GM12878 (cell line): ENCODE results near the gene S100A3.
A peak's percentile ranks its signal among the peaks of the same experiment; 100 is the strongest.

Source experiments
- ATF7 ChIP-seq: fragments of 450-650 bp; IDR thresholded peaks from 2 replicates; pipeline ENCODE4 v1.6.1; 2016; ENCODE audit warnings: low read depth, mild to moderate bottlenecking
- CTCF ChIP-seq, 3 experiments: IDR thresholded peaks in 2 of 3; conservative IDR thresholded peaks in 1 of 3; 2 replicates each; pipeline ENCODE4 v1.5.1; 2011; ENCODE audit warnings: low read depth in 3 of 3, low read length in 3 of 3, mild to moderate bottlenecking in 3 of 3, control low read depth in 2 of 3, moderate library complexity in 2 of 3, inconsistent platforms in 1 of 3, mixed read lengths in 1 of 3; ENCODE audit not compliant: control insufficient read depth in 2 of 3, insufficient read depth in 1 of 3; ENCODE audit errors: extremely low read depth in 1 of 3
- JUND ChIP-seq: IDR thresholded peaks from 2 replicates; pipeline ENCODE4 v1.6.1; 2012; ENCODE audit warnings: low read depth, mild to moderate bottlenecking, low read length, improper control_type of control experiment, moderate library complexity
- MTA2 ChIP-seq: fragments of 450-650 bp; IDR thresholded peaks from 2 replicates; pipeline ENCODE4 v1.6.1; 2016; ENCODE audit warnings: low read depth, mild to moderate bottlenecking, moderate library complexity
- POLR2A ChIP-seq: IDR thresholded peaks from 2 replicates; pipeline ENCODE4 v1.6.1; 2011; ENCODE audit warnings: low read depth, mild to moderate bottlenecking, low read length
- SP1 ChIP-seq: IDR thresholded peaks from one replicate; pipeline ENCODE4 v1.6.1; 2011; ENCODE audit warnings: low read depth, low read length
- SRF ChIP-seq, 2 experiments: IDR thresholded peaks; 2 replicates each; pipeline ENCODE4 v1.6.1; 2011; ENCODE audit warnings: low read depth in 2 of 2, low read length in 2 of 2, mild to moderate bottlenecking in 1 of 2, moderate library complexity in 1 of 2
- ZBTB33 ChIP-seq: fragments of 450-650 bp; IDR thresholded peaks from 2 replicates; pipeline ENCODE4 v1.6.1; 2017; ENCODE audit warnings: mild to moderate bottlenecking
- ZNF384 ChIP-seq: IDR thresholded peaks from 2 replicates; pipeline ENCODE4 v1.6.1; 2012; ENCODE audit warnings: low read depth, mild to moderate bottlenecking, low read length, improper control_type of control experiment, borderline replicate concordance

GRCh38 chr1:153509729-153510354, 39.2 kb downstream of the S100A3 start:
- TF ChIP-seq SRF (IDR thresholded peaks at IDR 0.05; ENCODE audit: low read depth in 2 of 2, low read length in 2 of 2) (no peak), POLR2A (no peak), ZBTB33 (no peak), ZNF384 (no peak), SP1 (no peak), JUND (no peak), CTCF (IDR thresholded peaks at IDR 0.05 in 2 of 3, conservative IDR thresholded peaks at IDR 0.05 in 1 of 3; ENCODE audit: control insufficient read depth in 2 of 3, extremely low read depth in 1 of 3, insufficient read depth in 1 of 3, low read depth in 3 of 3, low read length in 3 of 3) (peak; percentile 78 to 86 (median 82)), MTA2 (no peak), ATF7 (no peak)
